ENCODE data around the gene SEMA4D.

DNA sequence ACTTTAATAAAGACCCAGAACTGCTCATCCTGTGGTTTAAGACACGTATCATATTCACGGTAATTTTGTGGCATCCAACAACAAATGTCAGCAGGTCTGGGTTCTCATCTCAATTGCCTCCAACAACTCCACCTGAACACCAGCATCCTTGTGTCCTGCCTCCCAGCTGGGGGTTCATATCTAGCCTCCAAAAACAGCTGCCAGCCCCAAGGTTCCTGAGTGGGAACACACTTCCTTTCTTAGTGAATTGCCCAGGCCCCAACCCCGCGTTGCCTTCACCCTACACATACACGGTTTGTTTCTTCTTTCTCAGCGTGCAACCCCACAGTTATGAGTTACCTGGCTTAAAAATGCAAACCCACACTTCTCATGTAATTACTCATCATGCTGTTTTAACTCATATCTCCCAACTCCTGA is 77.9 kb downstream of the SEMA4D start:
- TF ChIP-seq, protein P1, sequence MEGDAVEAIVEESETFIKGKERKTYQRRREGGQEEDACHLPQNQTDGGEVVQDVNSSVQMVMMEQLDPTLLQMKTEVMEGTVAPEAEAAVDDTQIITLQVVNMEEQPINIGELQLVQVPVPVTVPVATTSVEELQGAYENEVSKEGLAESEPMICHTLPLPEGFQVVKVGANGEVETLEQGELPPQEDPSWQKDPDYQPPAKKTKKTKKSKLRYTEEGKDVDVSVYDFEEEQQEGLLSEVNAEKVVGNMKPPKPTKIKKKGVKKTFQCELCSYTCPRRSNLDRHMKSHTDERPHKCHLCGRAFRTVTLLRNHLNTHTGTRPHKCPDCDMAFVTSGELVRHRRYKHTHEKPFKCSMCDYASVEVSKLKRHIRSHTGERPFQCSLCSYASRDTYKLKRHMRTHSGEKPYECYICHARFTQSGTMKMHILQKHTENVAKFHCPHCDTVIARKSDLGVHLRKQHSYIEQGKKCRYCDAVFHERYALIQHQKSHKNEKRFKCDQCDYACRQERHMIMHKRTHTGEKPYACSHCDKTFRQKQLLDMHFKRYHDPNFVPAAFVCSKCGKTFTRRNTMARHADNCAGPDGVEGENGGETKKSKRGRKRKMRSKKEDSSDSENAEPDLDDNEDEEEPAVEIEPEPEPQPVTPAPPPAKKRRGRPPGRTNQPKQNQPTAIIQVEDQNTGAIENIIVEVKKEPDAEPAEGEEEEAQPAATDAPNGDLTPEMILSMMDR (IDR thresholded peaks at IDR 0.05): no peak
- TF ChIP-seq EP300 (IDR thresholded peaks at IDR 0.05): no peak
- TF ChIP-seq POLR2A (IDR thresholded peaks at IDR 0.05): no peak
